ENCODE results near the gene SPAG7.

Gene SPAG7

GRCh38 chr17:5000237-5000639 lies 32.6 kb upstream of the SPAG7 start:
- H3K4me2 ChIP-seq (ENCODE audit: low read length) = no peak overlapping the region
- DNase-seq = peak; percentile 18
- no CpG with 5 or more reads among the region's 11 CpGs for WGBS (ENCODE audit: extremely low coverage, insufficient coverage, low lambda C conversion rate)
- H4K8ac ChIP-seq (ENCODE audit: low read depth, low read length) = no peak overlapping the region
- H3K79me2 ChIP-seq (ENCODE audit: control insufficient read depth, insufficient read depth, low read length) = peaks cover 21% of the 10 kb centered on the region
- H3K4me3 ChIP-seq (ENCODE audit: low read length) = no peak overlapping the region
- H2BK5ac ChIP-seq (ENCODE audit: low read length) = no peak overlapping the region
- H2AK5ac ChIP-seq (ENCODE audit: low read length) = no peak overlapping the region
- H4K5ac ChIP-seq (ENCODE audit: low read length) = no peak overlapping the region
- no peaks in the 10 kb centered on the region for H3K27me3 ChIP-seq (ENCODE audit: insufficient read depth, low read length, poor library complexity)
- peaks cover 23% of the 10 kb centered on the region for H3K36me3 ChIP-seq (ENCODE audit: control insufficient read depth, insufficient read depth, low read length)
- H3K4ac ChIP-seq (ENCODE audit: low read depth, low read length) = no peak overlapping the region
- H3K27ac ChIP-seq (ENCODE audit: low read depth, low read length) = no peak overlapping the region
- no peak overlapping the region for H3K23ac ChIP-seq (ENCODE audit: low read length)
- peaks cover 17% of the 10 kb centered on the region for H3K79me1 ChIP-seq (ENCODE audit: low read length)
- H2BK120ac ChIP-seq (ENCODE audit: low read depth, low read length) = no peak overlapping the region
- no peak overlapping the region for H3K18ac ChIP-seq (ENCODE audit: low read length)
- peak overlapping the region; percentile 49 for H3K56ac ChIP-seq (ENCODE audit: low read length)
- H3K9ac ChIP-seq (ENCODE audit: low read length) = no peak overlapping the region
- H3K4me1 ChIP-seq (ENCODE audit: control insufficient read depth, low read depth, low read length) = peaks cover 4% of the 10 kb centered on the region
- H2BK15ac ChIP-seq (replicated peaks; ENCODE audit: low read depth) = no peak overlapping the region

GRCh38 chr17:4999430-5000093 lies 31.9 kb upstream of the SPAG7 start:
- Histone ChIP-seq H2BK5ac (ENCODE audit: low read length) (no peak overlapping the region), H3K27ac (ENCODE audit: low read depth, low read length) (no peak overlapping the region), H3K18ac (ENCODE audit: low read length) (no peak overlapping the region), H3K4me2 (ENCODE audit: low read length) (peak overlapping the region; percentile 100), H3K79me1 (ENCODE audit: low read length) (peaks cover 17% of the 10 kb centered on the region), H3K27me3 (ENCODE audit: insufficient read depth, low read length, poor library complexity) (no peaks in the 10 kb centered on the region), H3K9ac (ENCODE audit: low read length) (peak overlapping the region; percentile 97), H4K5ac (ENCODE audit: low read length) (no peak overlapping the region), H3K4ac (ENCODE audit: low read depth, low read length) (no peak overlapping the region), H3K56ac (ENCODE audit: low read length) (peak overlapping the region; percentile 99), H4K8ac (ENCODE audit: low read depth, low read length) (no peak overlapping the region), H3K4me3 (ENCODE audit: low read length) (peak overlapping the region; percentile 37), H2BK15ac (replicated peaks; ENCODE audit: low read depth) (no peak overlapping the region), H2BK120ac (ENCODE audit: low read depth, low read length) (no peak overlapping the region), H3K4me1 (ENCODE audit: control insufficient read depth, low read depth, low read length) (peaks cover 4% of the 10 kb centered on the region), H3K23ac (ENCODE audit: low read length) (peak overlapping the region; percentile 57), H2AK5ac (ENCODE audit: low read length) (peak overlapping the region; percentile 7), H3K36me3 (ENCODE audit: control insufficient read depth, insufficient read depth, low read length) (peaks cover 21% of the 10 kb centered on the region), H3K79me2 (ENCODE audit: control insufficient read depth, insufficient read depth, low read length) (peaks cover 21% of the 10 kb centered on the region)
- DNase-seq = no peak
- no CpG with 5 or more reads among the region's 12 CpGs for WGBS (ENCODE audit: extremely low coverage, insufficient coverage, low lambda C conversion rate)

- WGBS (ENCODE audit: extremely low coverage, insufficient coverage, low lambda C conversion rate) = no CpG with 5 or more reads among the region's 14 CpGs
- no peak overlapping the region for H3K27ac ChIP-seq (ENCODE audit: low read depth, low read length)
Observed at GRCh38 chr17:4998732-4999429, 31.3 kb upstream of the SPAG7 start.

GRCh38 chr17:4998027-4998731 lies 30.6 kb upstream of the SPAG7 start:
- peak overlapping the region; percentile 58 for H3K27ac ChIP-seq (ENCODE audit: low read depth, low read length)
- H3K4me3 ChIP-seq (ENCODE audit: low read length) = peak overlapping the region; percentile 91
- peak overlapping the region; percentile 97 for H3K9ac ChIP-seq (ENCODE audit: low read length)
- peaks cover 13% of the 10 kb centered on the region for H3K36me3 ChIP-seq (ENCODE audit: control insufficient read depth, insufficient read depth, low read length)
- H3K4me2 ChIP-seq (ENCODE audit: low read length) = peak overlapping the region; percentile 100
- no peak overlapping the region for H4K5ac ChIP-seq (ENCODE audit: low read length)
- H2AK5ac ChIP-seq (ENCODE audit: low read length) = no peak overlapping the region
- no peaks in the 10 kb centered on the region for H3K27me3 ChIP-seq (ENCODE audit: insufficient read depth, low read length, poor library complexity)
- H4K8ac ChIP-seq (ENCODE audit: low read depth, low read length) = no peak overlapping the region
- peak overlapping the region; percentile 94 for H3K18ac ChIP-seq (ENCODE audit: low read length)
- peaks cover 21% of the 10 kb centered on the region for H3K79me2 ChIP-seq (ENCODE audit: control insufficient read depth, insufficient read depth, low read length)
- H3K4ac ChIP-seq (ENCODE audit: low read depth, low read length) = peak overlapping the region; percentile 20
- H3K4me1 ChIP-seq (ENCODE audit: control insufficient read depth, low read depth, low read length) = peaks cover 4% of the 10 kb centered on the region
- H3K79me1 ChIP-seq (ENCODE audit: low read length) = peaks cover 17% of the 10 kb centered on the region
- peak overlapping the region; percentile 1 for H2BK120ac ChIP-seq (ENCODE audit: low read depth, low read length)
- peak; percentile 61 for DNase-seq
- peak overlapping the region; percentile 100 for H3K23ac ChIP-seq (ENCODE audit: low read length)
- no peak overlapping the region for H2BK5ac ChIP-seq (ENCODE audit: low read length)
- no peak overlapping the region for H2BK15ac ChIP-seq (replicated peaks; ENCODE audit: low read depth)
- peak overlapping the region; percentile 99 for H3K56ac ChIP-seq (ENCODE audit: low read length)
- WGBS (ENCODE audit: extremely low coverage, insufficient coverage, low lambda C conversion rate) = no CpG with 5 or more reads among the region's 55 CpGs

More at GRCh38 chr17:4998732-4999429, 31.3 kb upstream of the SPAG7 start:
- peak overlapping the region; percentile 91 for H3K4me3 ChIP-seq (ENCODE audit: low read length)
- peaks cover 16% of the 10 kb centered on the region for H3K36me3 ChIP-seq (ENCODE audit: control insufficient read depth, insufficient read depth, low read length)
- H2BK5ac ChIP-seq (ENCODE audit: low read length) = no peak overlapping the region
- peak overlapping the region; percentile 7 for H2AK5ac ChIP-seq (ENCODE audit: low read length)
- H4K8ac ChIP-seq (ENCODE audit: low read depth, low read length) = no peak overlapping the region
- peaks cover 21% of the 10 kb centered on the region for H3K79me2 ChIP-seq (ENCODE audit: control insufficient read depth, insufficient read depth, low read length)
- H3K9ac ChIP-seq (ENCODE audit: low read length) = peak overlapping the region; percentile 97
- peak; percentile 16 for DNase-seq
- no peak overlapping the region for H3K4ac ChIP-seq (ENCODE audit: low read depth, low read length)
- peak overlapping the region; percentile 99 for H3K56ac ChIP-seq (ENCODE audit: low read length)
- no peaks in the 10 kb centered on the region for H3K27me3 ChIP-seq (ENCODE audit: insufficient read depth, low read length, poor library complexity)
- H3K79me1 ChIP-seq (ENCODE audit: low read length) = peaks cover 17% of the 10 kb centered on the region
- H4K5ac ChIP-seq (ENCODE audit: low read length) = no peak overlapping the region
- peak overlapping the region; percentile 100 for H3K4me2 ChIP-seq (ENCODE audit: low read length)
- no peak overlapping the region for H2BK15ac ChIP-seq (replicated peaks; ENCODE audit: low read depth)
- H3K4me1 ChIP-seq (ENCODE audit: control insufficient read depth, low read depth, low read length) = peaks cover 4% of the 10 kb centered on the region
- no peak overlapping the region for H3K18ac ChIP-seq (ENCODE audit: low read length)
- H2BK120ac ChIP-seq (ENCODE audit: low read depth, low read length) = no peak overlapping the region
- peak overlapping the region; percentile 100 for H3K23ac ChIP-seq (ENCODE audit: low read length)

- peak within 1 kb of the TSS; percentile 39 for H4K8ac ChIP-seq (ENCODE audit: low read depth, low read length)
- H3K4me3 ChIP-seq (ENCODE audit: low read length) = peak within 1 kb of the TSS; percentile 91
- H4K5ac ChIP-seq (ENCODE audit: low read length) = no peak within 1 kb of the TSS
- H3K23ac ChIP-seq (ENCODE audit: low read length) = peak within 1 kb of the TSS; percentile 100
- no peaks in the 10 kb centered on the region for H3K27me3 ChIP-seq (ENCODE audit: insufficient read depth, low read length, poor library complexity)
- no CpG with 5 or more reads among the region's 93 CpGs for WGBS (ENCODE audit: extremely low coverage, insufficient coverage, low lambda C conversion rate)
- peak; percentile 93 for DNase-seq
- peak within 1 kb of the TSS; percentile 99 for H3K56ac ChIP-seq (ENCODE audit: low read length)
- peaks cover 13% of the 10 kb centered on the region for H3K36me3 ChIP-seq (ENCODE audit: control insufficient read depth, insufficient read depth, low read length)
- H2BK15ac ChIP-seq (replicated peaks; ENCODE audit: low read depth) = no peak within 1 kb of the TSS
- H3K4me2 ChIP-seq (ENCODE audit: low read length) = peak within 1 kb of the TSS; percentile 100
- H3K18ac ChIP-seq (ENCODE audit: low read length) = peak within 1 kb of the TSS; percentile 94
- H3K79me1 ChIP-seq (ENCODE audit: low read length) = peaks cover 17% of the 10 kb centered on the region
- peak within 1 kb of the TSS; percentile 7 for H2AK5ac ChIP-seq (ENCODE audit: low read length)
- H3K9ac ChIP-seq (ENCODE audit: low read length) = peak within 1 kb of the TSS; percentile 97
- H3K79me2 ChIP-seq (ENCODE audit: control insufficient read depth, insufficient read depth, low read length) = peaks cover 21% of the 10 kb centered on the region
- peak within 1 kb of the TSS; percentile 20 for H3K4ac ChIP-seq (ENCODE audit: low read depth, low read length)
- H2BK5ac ChIP-seq (ENCODE audit: low read length) = peak within 1 kb of the TSS; percentile 73
- peak within 1 kb of the TSS; percentile 79 for H3K27ac ChIP-seq (ENCODE audit: low read depth, low read length)
- H3K4me1 ChIP-seq (ENCODE audit: control insufficient read depth, low read depth, low read length) = peaks cover 4% of the 10 kb centered on the region
- peak within 1 kb of the TSS; percentile 1 for H2BK120ac ChIP-seq (ENCODE audit: low read depth, low read length)
Observed at GRCh38 chr17:4997302-4998026, 29.8 kb upstream of the SPAG7 start, which contains the start of the genes INCA1 and KIF1C. Gene INCA1 (minus strand): TSS chr17:4997522. CDS start chr17:4994437, 3,085 bp downstream. Gene KIF1C (plus strand): TSS chr17:4997950. CDS start chr17:5000247, 2,297 bp downstream.
